ENCODE data around the gene RAB8B. TPM values are rescaled to one million over a fixed set of nuclear protein-coding genes. Genes with fewer than 3 reads are reported as not detected.

The RAB8B gene
- 10 to 100 TPM; 25.5 to 33.4 (median 30.9) TPM for polyA plus RNA-seq (ENCODE audit: insufficient read length in 4 of 4)

DNA sequence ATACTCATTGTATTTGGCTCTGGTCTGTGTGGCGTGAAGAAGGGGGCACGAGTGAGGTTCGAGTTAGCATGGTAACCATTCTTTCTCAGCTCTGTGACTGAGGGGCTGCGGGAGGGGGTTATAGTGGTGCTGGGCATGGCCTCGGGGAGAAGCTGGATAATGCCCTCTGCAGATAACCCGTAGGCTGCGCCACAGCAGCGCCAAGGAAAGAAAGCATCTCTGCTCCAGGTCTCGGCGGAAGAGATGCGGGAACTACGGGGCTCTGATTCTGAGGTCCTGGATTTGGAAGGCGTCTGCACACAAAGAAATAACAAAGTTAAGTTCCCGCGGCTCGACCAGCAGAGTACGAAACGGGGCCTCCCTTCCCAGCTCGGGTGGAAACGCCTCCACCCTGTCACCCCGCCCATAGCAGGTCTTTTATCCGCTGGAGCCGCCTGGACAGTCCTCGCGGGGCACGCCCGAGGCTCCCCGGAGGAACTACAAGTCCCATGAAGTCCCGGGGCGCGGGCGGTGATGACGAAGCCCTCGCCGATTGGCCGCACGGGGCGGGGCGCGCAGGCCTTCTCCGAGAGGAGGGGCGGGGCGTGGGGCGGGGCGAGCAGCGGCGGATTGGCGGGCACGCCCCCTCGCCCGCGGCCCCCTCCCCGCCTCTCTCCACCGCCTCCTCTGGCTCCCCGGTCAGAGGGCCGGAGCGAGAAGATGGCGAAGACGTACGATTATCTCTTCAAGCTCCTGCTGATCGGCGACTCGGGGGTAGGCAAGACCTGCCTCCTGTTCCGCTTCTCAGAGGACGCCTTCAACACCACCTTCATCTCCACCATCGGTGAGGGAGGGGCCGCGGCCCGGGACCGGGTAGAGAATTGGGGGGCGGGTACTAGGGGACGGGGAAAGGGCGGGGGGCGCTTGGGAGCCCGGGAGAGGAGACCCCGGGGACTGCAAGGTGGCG, at the start of gene RAB8B:
Gene RAB8B, plus strand, starts transcription at position 681 of the 946 bp plus-strand sequence. Its CDS starts 19 bp downstream, at position 700.
- DNase-seq (ENCODE audit: low read depth in 4 of 4, low spot score in 2 of 4) = peak; percentile 79 to 91 (median 88)

DNA sequence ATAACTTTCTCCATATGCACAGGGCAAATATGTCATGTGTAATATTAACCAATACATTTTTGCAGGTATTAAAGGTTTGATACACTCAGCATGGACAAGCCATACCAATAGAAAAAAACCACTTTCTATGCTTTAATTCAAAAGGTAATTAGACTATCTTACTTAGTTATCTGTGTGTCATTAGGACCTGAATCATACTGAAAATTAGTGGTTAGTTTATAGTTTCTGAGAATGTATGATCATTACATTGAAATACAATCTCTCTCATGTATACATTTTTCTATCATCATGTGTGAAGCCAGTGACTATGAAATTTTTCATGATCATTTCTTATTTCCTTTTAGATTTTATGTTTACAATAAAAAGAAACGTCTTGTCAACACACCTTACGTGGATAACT, 48.5 kb upstream of the RAB8B start:
- no peak for DNase-seq (ENCODE audit: low read depth in 4 of 4, low spot score in 2 of 4)

DNA sequence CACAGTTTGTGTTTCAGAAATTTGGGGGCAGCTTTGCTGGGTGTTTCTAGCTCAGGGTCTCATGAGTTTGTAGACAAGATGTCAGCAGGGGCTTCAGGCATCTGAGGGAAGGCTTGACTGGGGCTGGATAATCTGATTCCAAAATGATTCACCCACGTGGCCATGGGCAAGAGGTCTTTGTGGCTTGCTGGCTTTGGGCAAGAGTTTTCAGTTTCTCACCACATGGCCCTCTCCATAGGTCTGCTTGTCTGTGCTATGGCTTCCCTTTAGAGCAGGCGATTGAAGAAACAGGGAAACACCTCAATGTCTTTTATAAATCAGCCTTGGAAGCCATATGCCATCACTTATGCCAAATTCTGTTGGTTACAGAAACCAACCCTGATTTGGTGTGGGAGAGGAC, 44.0 kb upstream of the RAB8B start:
- DNase-seq (ENCODE audit: low read depth in 4 of 4, low spot score in 2 of 4) = no peak

DNA sequence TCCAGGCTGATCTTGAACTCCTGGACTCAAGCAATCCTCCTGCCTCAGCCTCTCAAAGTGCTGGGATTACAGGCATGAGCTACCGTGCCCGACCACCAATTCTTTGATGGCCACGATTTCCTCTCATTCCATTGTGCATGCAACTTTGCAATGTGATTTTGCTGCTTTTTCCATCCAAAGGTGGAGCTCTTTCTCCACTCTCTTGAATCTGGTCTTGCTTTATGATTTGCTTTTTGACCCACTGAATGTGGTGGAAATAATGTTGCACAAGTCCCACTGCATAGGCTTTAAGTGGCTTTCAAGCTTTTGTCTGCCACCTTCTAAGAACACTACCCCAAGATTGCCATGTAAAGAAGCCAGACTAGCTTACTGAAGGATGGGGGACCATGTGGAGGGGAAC, 42.7 kb upstream of the RAB8B start:
- DNase-seq (ENCODE audit: low read depth in 4 of 4, low spot score in 2 of 4) = no peak

DNA sequence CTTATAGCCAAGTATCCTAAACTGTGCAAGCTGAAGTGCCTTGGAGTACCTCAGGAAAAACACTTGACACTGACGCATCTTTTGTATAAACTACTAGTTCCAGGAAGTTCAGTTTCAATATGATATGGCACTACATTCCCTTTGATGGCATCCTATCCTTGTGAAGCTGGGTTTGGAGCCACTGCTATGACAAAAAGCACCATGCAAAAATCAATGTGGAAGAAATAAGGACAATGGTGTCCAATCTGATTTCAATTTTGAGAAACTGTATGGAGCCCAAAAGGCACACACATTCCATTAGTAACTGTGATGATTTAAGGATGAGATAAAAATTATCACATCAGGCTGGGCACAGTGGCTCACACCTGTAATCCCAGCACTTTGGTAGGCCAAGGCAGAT, 37.7 kb upstream of the RAB8B start:
- no peak for DNase-seq (ENCODE audit: low read depth in 4 of 4, low spot score in 2 of 4)

DNA sequence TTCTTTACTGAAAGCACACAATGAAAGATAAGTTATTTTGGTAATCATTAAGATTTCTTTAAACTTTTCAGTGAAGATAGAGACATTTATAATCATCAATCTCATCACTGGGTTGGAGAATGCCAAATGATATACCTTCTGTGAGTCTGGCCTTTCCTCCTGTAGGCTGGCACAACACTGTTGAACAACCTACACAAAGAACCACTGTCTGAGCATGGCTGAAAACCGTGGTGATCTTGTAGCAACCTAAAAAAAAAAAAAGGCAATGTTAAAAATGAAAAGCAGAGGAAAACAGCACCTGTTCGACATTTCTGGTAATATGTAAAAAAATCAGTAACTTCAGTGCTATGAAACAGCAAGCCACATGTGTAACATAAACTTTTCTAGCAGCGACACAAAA, 33.9 kb upstream of the RAB8B start:
- no peak for DNase-seq (ENCODE audit: low read depth in 4 of 4, low spot score in 2 of 4)

DNA sequence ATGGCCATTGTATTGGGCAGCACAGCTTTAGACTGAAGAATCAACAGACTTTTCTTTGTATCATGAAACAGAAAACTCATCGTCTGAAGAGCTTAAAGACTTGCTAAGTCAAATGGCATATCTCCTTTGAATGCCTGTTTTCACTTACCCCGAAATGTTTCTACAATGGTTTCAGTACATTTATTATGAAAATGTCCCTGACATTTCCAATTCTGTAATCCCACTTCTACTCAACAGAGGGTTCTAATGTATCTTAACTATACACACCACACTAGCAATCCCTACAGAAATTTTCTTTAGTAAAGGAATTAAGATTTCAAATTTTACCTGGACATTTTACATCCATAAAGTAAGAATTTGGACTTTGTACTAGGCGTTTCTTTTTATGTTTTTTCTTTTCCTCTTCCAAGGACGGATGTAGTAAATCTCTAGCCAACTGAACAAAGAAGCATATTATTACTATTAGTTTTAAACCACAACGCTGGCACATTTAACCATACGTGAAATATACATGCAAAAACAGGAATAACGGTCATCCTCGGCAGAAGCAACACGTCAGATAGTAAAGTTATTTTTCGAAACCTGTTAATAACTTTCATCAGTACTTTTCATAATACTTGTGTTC, 33.2 kb upstream of the RAB8B start:
- DNase-seq (ENCODE audit: low read depth in 4 of 4, low spot score in 2 of 4) = peak in 1 of 4 donors; percentile 21

DNA sequence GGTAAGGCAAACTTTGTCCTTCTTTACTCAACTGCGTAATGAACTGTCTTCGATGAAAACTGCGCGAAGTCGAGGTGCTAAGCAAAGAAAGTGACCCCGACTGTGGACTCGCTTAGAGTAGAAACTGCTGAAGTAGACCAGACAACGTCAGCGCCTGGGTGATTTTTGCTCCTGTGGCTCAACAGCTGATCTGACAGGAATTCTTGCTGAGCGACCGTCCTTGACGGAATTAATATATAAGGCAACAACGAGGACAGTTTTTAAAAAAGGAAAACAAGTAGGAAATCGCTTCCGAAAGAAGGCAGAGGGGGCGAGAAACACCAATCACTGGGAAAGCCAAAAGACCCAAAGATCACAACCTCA, 32.7 kb upstream of the RAB8B start:
- peak; percentile 48 to 75 (median 53) for DNase-seq (ENCODE audit: low read depth in 4 of 4, low spot score in 2 of 4)

DNA sequence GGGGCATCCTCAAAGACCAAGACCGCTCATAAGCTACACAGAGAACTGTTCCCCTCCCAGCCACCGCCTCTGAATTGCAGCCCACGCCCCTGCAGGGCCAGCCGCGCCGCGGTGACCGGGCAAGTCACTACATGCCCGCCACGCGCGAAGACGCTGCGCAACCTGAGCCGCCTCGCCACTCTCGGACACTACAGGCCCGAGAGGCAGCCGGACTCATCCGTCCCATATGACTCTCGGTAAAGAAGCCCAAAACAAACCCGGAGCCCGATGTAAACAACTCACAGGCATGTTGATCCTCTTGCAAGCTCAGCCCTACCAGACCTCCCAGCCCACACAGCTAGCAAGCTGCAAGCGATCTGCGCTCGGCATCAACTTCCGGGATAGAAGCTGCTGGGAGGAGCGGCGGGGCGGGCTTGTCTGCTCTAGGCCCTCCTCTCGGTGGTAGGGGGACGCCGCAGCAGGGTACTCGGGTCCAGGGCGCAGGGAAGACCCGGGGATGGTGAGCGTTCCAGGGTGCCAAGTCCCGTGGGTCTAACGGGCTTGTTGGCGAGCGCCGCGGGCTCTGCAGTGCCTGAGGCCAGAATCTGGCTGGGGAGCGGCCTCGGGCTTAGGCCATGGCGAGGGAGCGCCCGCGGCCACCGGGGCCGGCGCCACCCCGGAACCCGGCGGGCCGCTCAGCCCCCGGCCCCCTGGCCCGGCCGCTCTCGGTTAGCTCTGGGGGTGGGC, 32.1 kb upstream of the RAB8B start, which contains the start of gene RPS27L:
Gene RPS27L, minus strand, starts transcription at position 360 of the 726 bp plus-strand sequence. Its CDS starts 72 bp downstream, at position 288.
- DNase-seq (ENCODE audit: low read depth in 4 of 4, low spot score in 2 of 4) = peak; percentile 83 to 92 (median 91)

DNA sequence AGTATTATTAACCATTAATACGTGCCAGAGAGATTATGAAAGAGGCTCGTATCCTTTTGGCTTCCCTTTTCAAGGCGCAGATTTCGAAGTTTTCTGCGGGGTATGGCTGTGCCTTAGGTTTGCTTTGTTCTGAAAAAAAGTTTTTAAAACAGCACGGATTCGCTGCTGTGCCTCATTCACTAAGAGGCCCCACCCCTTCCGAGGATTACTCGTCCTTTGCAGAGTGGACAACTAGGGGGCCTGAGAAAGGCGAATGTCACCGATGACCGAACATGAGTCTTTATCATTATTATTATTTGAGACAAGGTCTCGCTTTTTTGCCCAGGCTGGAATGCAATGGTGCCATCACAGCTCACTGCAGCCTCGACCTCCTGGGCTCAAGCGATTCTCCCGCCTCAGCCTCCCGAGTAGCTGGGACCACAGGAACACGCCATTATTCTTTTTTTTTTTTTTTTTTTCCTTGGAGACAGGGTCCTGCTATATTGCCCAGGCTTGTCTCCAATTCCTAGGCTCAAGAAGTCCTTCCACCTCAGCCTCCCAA, 31.4 kb upstream of the RAB8B start:
- peak; percentile 52 to 86 (median 72) for DNase-seq (ENCODE audit: low read depth in 4 of 4, low spot score in 2 of 4)

DNA sequence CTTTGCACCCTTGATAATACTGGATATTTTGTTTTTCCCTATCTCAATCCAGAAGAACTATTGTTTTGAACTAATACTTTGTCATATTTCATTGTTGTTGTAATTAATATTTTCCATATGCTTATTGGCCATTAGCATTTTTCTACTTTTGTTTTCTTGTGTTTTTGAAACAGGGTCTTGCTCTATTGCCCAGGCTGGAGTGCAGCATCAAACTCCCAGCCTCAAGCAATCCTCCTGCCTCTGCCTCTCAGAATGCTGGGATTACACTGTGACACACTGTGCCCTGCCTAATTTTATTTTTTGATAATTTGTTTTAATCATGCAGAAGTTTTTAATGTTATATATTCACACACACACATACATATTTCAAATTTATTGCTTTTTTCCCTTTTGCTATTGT, 28.8 kb upstream of the RAB8B start:
- no peak for DNase-seq (ENCODE audit: low read depth in 4 of 4, low spot score in 2 of 4)

DNA sequence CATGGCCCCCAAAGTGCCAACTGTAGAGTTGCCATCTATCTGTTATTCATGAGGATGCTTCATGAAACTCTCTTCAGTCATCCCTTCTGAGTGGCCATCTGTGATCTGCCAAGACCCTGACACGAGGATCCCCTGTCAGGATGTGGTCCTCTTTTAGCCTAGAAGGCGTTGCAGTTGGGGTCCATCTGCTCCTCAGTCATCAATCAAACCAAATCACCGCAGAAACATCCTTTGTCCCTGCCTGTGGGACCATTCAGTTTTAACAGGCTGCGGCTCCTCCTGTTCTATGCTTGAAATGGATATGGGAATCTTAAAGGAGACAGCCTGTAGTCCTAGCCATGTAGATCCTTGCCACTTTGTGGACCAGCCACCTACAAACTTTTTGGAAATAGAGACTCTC, 26.2 kb upstream of the RAB8B start:
- DNase-seq (ENCODE audit: low read depth in 4 of 4, low spot score in 2 of 4) = no peak

DNA sequence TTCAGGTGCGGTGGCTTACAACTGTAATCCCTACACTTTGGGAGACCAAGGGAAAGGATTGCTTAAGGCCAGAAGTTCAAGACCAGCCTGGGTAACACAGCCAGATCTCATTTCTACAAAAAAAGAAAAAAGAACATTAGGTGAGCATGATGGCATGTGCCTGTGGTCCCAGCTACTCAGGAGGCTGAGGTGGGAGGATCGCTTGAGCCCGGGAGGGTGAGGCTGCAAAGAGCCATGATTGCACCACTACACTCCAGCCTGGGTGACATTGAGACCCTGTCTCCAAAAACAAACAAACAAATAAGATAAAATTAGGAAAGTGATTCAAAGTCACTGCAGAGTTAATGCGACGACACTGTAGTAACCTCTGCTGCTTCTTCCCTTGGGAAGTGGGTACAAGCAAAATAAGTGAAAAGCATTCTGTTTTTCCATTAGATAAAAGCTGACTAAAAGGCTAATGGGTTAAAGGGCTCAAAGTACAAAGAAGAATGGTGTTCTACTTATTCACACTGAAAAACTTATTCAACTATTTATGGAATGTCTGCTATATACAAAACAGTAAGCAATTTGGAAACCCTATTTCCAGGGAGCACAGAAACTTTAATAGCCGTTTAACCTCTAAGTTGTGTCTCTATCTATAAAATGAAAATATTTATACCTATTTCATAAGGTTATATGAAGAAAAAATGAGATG, 24.1 kb upstream of the RAB8B start:
- DNase-seq (ENCODE audit: low read depth in 4 of 4, low spot score in 2 of 4) = no peak

DNA sequence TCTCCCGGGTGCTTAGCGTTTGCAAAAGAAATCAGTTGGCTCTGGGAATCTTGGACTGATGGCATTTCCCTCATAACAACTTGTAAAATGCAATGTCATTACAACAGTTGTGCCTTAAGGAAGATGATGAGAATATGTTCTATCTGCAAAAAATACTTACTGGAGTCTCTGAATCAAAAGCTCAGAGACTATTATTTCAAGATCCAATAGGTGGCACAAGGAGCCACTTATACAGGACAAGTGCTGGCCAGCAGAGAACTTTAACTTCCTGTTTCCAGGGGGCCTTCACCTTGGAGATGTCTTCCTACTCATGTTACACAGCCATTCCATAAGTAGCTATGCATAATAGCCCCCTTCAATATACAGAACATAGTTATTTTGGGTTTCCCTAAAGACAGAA, 23.2 kb upstream of the RAB8B start:
- DNase-seq (ENCODE audit: low read depth in 4 of 4, low spot score in 2 of 4) = no peak

DNA sequence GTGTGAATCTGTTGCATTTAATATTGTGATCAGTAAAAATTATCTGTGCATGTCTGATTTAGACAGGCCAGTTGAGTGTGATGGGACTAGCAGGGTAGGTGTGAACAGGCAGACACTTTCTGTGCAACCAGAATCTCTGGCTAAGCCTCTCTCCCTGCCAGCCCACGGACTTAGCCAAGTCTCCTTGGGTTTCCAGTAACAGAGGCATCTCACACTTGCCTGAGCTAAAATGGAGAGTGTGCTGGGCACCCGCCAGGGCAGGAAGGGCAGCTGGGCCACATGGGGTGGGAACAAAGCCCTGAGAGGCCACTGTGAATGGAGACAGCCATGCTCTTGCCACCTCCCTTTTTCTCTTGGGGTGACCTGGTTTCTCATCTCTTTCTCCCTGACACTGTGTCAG, 19.6 kb upstream of the RAB8B start:
- DNase-seq (ENCODE audit: low read depth in 4 of 4, low spot score in 2 of 4) = no peak

DNA sequence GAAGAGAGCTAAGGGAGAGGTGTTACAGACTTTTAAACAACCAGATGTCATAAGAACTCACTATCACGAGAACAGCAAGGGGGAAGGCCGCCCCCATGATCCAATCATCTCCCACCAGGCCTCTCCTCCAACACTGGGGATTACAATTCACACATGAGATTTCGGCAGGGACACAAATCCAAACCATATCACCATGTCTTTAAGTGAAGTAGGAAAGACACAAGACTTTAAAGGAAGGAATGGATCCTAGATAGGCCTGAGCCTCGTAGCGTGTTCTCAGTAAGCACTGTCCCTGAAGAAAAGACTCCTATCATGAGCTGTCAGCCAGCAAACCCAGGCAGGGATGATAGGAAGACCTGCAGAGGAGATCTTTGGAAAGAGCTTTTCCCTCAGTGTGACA, 17.0 kb upstream of the RAB8B start:
- no peak for DNase-seq (ENCODE audit: low read depth in 4 of 4, low spot score in 2 of 4)

DNA sequence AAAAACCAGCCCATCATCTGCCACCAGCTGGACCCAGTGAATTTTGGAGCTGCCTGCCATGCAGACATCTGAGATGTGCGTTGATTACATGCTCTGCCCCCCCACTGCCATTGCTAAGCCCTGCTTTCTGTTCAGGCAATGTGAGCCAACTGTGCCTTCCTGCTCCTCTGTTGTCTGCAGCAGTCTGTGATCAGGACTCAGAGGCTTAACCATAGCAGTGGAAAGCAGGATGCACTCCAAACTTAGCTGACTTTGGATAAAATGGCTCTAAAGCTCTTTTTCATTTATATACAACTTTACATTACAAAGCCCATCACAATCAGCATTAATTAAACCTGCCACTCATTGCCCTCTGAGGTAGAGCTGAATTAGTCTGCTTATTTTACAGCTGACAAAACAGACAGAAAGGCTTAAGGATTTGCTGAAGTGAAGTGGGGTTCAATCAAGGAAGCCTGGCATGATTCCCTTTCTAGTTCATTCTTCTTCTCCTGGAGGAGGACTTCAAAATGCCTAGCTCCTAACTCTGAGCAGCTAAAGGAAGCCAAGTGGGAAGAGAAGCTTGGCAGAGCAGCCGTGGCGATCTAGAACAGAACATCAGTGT, 16.5 kb upstream of the RAB8B start:
- no peak for DNase-seq (ENCODE audit: low read depth in 4 of 4, low spot score in 2 of 4)

DNA sequence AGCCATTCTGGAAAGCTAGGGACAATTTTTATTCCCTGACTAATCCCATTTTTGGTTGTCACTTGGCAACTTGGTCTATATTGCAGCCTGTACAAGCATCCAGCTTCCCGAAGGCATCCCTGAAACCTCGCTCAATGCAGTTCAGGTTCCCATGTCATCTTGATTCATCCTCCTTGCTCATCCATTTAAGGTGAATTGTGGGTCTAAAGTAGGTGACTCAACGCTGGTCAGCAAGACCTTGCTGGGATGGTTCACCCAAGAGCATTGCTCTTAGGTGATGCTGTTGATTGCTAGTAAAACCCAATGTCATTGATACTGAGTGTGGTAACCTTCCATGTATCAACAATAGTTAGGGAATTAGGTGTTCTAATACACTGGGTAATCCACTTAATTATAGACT, 13.1 kb upstream of the RAB8B start:
- DNase-seq (ENCODE audit: low read depth in 4 of 4, low spot score in 2 of 4) = no peak

DNA sequence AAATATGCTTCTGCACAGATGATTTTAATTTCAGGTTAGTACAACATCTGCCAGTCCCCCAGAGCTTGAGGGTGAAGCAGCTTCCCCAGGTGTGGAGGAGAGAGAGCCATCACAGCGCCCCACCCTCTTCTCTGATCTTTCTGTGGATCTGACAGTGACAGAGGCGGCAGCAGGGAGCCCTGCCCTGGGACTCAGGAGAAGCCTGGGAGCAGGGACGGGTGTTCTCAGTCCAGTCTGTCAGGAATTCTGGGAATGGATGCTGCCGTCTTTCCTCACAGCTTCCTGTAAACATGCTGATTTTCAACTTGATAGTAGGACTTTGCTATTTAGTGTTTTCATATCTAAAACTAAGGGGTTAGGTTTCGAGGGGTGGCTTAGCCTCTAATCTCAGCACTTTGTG, 11.4 kb upstream of the RAB8B start:
- no peak for DNase-seq (ENCODE audit: low read depth in 4 of 4, low spot score in 2 of 4)

DNA sequence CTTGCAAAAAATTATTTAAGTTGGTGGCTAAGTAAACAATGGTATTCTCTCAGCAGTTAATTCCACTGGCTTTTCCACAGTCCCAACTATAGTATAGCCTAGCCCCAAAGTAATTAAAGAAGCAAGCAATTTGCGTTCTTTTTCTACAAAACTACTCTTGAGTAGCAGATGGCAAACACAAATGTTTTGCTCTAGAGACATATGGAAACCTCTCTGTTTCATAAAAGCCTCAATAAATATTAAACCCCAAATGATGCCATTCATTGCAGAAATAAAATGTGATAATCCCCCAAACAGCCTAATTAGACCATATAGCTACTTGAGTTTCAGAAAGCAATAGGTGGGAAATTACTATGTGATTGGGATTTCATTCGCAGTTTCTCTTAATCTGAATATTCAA, 8.7 kb upstream of the RAB8B start:
- no peak for DNase-seq (ENCODE audit: low read depth in 4 of 4, low spot score in 2 of 4)

Measured in left renal cortex interstitium (tissue), 4 donors.